ENCODE measurements around the gene EIF4EBP2. TPM values are rescaled to one million over a fixed set of nuclear protein-coding genes. Genes with fewer than 3 reads are reported as not detected.
A peak's percentile ranks its signal among the peaks of the same experiment; 100 is the strongest.

The EIF4EBP2 gene
- total RNA-seq, 1 experiment from 2014 or later, result 93.2 TPM

DNA sequence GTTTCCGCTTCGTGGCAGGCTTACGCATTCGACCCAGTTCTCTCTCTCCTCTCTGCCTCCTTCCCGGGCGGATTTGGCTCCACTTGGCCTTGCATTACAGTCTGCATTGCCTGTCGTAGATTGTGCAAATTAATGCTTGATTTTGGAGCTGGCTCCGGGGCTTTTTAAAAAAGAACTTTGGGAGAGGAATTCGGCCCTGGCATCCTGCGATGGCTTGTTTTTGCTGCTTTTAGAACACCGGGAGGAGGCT is 767 bp downstream of the EIF4EBP2 start:
- Histone ChIP-seq H3K27ac (ENCODE audit: insufficient read length, low read depth, low read length) (no peak overlapping the region), H3K79me1 (ENCODE audit: insufficient read depth, low read depth, low read length, poor library complexity, severe bottlenecking) (peaks cover 15% of the 10 kb centered on the region), H2BK5ac (ENCODE audit: insufficient read length, low read length) (no peak overlapping the region), H4K91ac (ENCODE audit: insufficient read length, low read depth, low read length) (no peak overlapping the region), H4K5ac (ENCODE audit: insufficient read length, low read depth, low read length) (no peak overlapping the region), H4K20me1 (ENCODE audit: control insufficient read depth, insufficient read depth, insufficient read length) (peaks cover 3% of the 10 kb centered on the region), H2BK120ac (ENCODE audit: low read depth, low read length, poor library complexity, severe bottlenecking) (no peak overlapping the region), H3K56ac (ENCODE audit: insufficient read length, low read depth, low read length) (no peak overlapping the region), H2AK5ac (ENCODE audit: insufficient read length, low read length) (no peak overlapping the region), H3K14ac (ENCODE audit: insufficient read depth, low read length) (peak overlapping the region; percentile 99), H2BK12ac (ENCODE audit: insufficient read length, low read depth, low read length) (no peak overlapping the region), H3K4ac (ENCODE audit: low read depth, low read length) (no peak overlapping the region), H3K9ac (ENCODE audit: extremely low read depth, insufficient read length, low read length) (peak overlapping the region; percentile 96), H3K18ac (ENCODE audit: insufficient read length, low read depth, low read length) (peak overlapping the region; percentile 99), H2AFZ (ENCODE audit: low read length) (no peak overlapping the region), H3K23me2 (ENCODE audit: insufficient read length, low read depth, low read length, poor library complexity, severe bottlenecking) (peaks cover 14% of the 10 kb centered on the region), H4K8ac (replicated peaks; ENCODE audit: insufficient read length, low read depth, low read length) (no peak overlapping the region), H3K4me1 (ENCODE audit: insufficient read depth, low read length) (peaks cover 4% of the 10 kb centered on the region; the same call in 1 of the 2 replicates), H3K27me3 (ENCODE audit: insufficient read depth, low read length) (no peaks in the 10 kb centered on the region), H2BK20ac (ENCODE audit: low read depth, low read length, poor library complexity, severe bottlenecking) (no peak overlapping the region), H3T11ph (ENCODE audit: low read length) (no peak overlapping the region), H3K4me2 (ENCODE audit: insufficient read depth, insufficient read length, low read length) (peak overlapping the region; percentile 98), H3K23ac (ENCODE audit: insufficient read length, low read depth, low read length) (no peak overlapping the region), H2BK15ac (ENCODE audit: low read depth, low read length) (no peak overlapping the region), H3K79me2 (ENCODE audit: insufficient read depth, low read length) (peaks cover 27% of the 10 kb centered on the region; the same call in 1 of the 2 replicates), H3K9me3 (ENCODE audit: control insufficient read depth, low read depth, low read length) (no peaks in the 10 kb centered on the region)
- no CpG with 5 or more reads among the region's 11 CpGs for WGBS (ENCODE audit: extremely low coverage, insufficient read length, low lambda C conversion rate)
- Mint-ChIP-seq H3K36me3 (ENCODE audit: insufficient read depth in 1 of 3, low read depth in 3 of 3) (peaks cover 27 to 30% (median 29%) of the 10 kb centered on the region in 3 experiments), H3K4me3 (peak overlapping the region; percentile 92 to 99), H3K27me3 (ENCODE audit: low read depth) (no peaks in the 10 kb centered on the region; the same call in 1 of the 2 replicates), H3K4me1 (peaks cover 35 to 36% of the 10 kb centered on the region in 2 experiments), H3K9me3 (peaks cover 6 to 12% of the 10 kb centered on the region in 2 experiments; a peak in 4 of 5 replicates), H3K27ac (peak overlapping the region in 2 of 3 experiments; percentile 95 to 96; a peak in 5 of 7 replicates)
- TF ChIP-seq, protein P1, sequence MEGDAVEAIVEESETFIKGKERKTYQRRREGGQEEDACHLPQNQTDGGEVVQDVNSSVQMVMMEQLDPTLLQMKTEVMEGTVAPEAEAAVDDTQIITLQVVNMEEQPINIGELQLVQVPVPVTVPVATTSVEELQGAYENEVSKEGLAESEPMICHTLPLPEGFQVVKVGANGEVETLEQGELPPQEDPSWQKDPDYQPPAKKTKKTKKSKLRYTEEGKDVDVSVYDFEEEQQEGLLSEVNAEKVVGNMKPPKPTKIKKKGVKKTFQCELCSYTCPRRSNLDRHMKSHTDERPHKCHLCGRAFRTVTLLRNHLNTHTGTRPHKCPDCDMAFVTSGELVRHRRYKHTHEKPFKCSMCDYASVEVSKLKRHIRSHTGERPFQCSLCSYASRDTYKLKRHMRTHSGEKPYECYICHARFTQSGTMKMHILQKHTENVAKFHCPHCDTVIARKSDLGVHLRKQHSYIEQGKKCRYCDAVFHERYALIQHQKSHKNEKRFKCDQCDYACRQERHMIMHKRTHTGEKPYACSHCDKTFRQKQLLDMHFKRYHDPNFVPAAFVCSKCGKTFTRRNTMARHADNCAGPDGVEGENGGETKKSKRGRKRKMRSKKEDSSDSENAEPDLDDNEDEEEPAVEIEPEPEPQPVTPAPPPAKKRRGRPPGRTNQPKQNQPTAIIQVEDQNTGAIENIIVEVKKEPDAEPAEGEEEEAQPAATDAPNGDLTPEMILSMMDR (conservative IDR thresholded peaks at IDR 0.05), result no peak
- DNase-seq, result no peak

Data from H9 (cell line).